Adipocyte (in vitro differentiated cells): Measurements from ENCODE around the gene ITIH2.
"Not testable (repeated sequence)": the region's sequence is repeated elsewhere in the genome, so short reads cannot be mapped to it uniquely, and the experiment has no call there.

Experiments
- DNase-seq: peaks from one replicate; pipeline ENCODE4 v3.0.0-alpha.2; 2015; ENCODE audit warnings: low read depth
- H3K27me3 ChIP-seq: replicated peaks from 2 replicates; pipeline ENCODE4 v1.7.0; 2013; ENCODE audit warnings: mild to moderate bottlenecking, low read length, moderate library complexity; ENCODE audit not compliant: control insufficient read depth, insufficient read depth
- H3K36me3 ChIP-seq: 2 replicates; pipeline ENCODE4 v1.7.0; 2013; ENCODE audit warnings: low read length, mild to moderate bottlenecking, moderate library complexity; ENCODE audit not compliant: control insufficient read depth, insufficient read depth, severe bottlenecking
- H3K4me1 ChIP-seq: 2 replicates; pipeline ENCODE4 v1.7.0; 2013; ENCODE audit warnings: mild to moderate bottlenecking, low read length, moderate library complexity; ENCODE audit not compliant: control insufficient read depth, insufficient read depth
- H3K4me3 ChIP-seq: 2 replicates; pipeline ENCODE4 v1.7.0; 2013; ENCODE audit warnings: mild to moderate bottlenecking, low read length, moderate library complexity
- H3K9ac ChIP-seq: 2 replicates; pipeline ENCODE4 v1.7.0; 2013; ENCODE audit warnings: mild to moderate bottlenecking, low read length, moderate library complexity
- H3K9me3 ChIP-seq: 2 replicates; pipeline ENCODE4 v1.7.0; 2013; ENCODE audit warnings: mild to moderate bottlenecking, low read length, moderate library complexity; ENCODE audit not compliant: control insufficient read depth

Gene ITIH2

DNA sequence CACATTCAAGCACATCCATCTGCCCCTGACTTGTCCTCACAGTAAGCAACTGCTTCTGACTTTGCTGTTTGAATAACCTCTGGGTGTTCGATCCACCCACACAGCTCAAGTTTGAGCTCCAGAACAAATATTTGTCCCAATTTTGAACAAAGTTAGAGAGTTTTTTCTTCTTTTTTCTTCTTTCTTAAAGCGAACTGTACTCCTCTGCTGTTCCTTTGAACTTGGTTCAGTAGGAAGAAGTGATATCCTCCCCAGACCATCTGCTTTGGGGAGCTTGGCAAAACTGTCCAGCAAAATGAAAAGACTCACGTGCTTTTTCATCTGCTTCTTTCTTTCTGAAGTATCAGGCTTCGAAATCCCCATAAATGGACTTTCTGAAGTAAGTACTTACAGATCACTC lies at the start of gene ITIH2:
Gene ITIH2 (plus strand): TSS at position 177 of the 400 bp plus-strand sequence. CDS start 119 bp downstream, at position 296.
- H3K9me3 ChIP-seq: no peaks in the 10 kb centered on the region
- peaks cover 4% of the 10 kb centered on the region for H3K4me1 ChIP-seq
- no peak within 1 kb of the TSS for H3K4me3 ChIP-seq
- H3K27me3 ChIP-seq: peaks cover 47% of the 10 kb centered on the region
- no peaks in the 10 kb centered on the region for H3K36me3 ChIP-seq
- no peak for DNase-seq
- no peak within 1 kb of the TSS for H3K9ac ChIP-seq

GRCh38 chr10:7657079-7657478 lies 46.0 kb upstream of the ITIH2 start:
- not testable (repeated sequence) for H3K9me3 ChIP-seq, H3K27me3 ChIP-seq, H3K4me3 ChIP-seq, DNase-seq
- Histone ChIP-seq H3K36me3 (peaks cover 34% of the 10 kb centered on the region), H3K9ac (peak overlapping the region; percentile 37), H3K4me1 (peaks cover 26% of the 10 kb centered on the region)

DNA sequence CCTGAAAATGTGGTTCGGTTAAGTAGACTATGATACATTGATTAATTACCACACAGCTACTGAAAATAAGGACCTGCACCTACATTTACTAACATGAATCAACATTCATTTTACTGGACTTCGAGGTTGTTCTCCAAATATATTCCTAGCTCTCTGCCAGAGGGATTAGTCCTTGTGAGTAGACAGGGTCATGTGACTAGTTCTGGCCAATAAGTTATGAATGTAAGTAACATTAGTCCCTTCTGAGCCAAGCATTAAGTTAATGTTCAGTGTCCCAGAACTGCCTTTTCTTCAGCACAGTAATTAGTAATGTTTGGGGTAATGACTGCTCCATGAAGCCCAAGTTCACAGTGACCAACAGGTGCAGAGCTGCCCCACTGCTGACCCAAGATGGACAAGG lies 45.6 kb upstream of the ITIH2 start:
- no peaks in the 10 kb centered on the region for H3K9me3 ChIP-seq
- peaks cover 30% of the 10 kb centered on the region for H3K4me1 ChIP-seq
- H3K4me3 ChIP-seq: no peak overlapping the region
- no peaks in the 10 kb centered on the region for H3K27me3 ChIP-seq
- peaks cover 30% of the 10 kb centered on the region for H3K36me3 ChIP-seq
- DNase-seq: no peak
- H3K9ac ChIP-seq: peak overlapping the region; percentile 37

DNA sequence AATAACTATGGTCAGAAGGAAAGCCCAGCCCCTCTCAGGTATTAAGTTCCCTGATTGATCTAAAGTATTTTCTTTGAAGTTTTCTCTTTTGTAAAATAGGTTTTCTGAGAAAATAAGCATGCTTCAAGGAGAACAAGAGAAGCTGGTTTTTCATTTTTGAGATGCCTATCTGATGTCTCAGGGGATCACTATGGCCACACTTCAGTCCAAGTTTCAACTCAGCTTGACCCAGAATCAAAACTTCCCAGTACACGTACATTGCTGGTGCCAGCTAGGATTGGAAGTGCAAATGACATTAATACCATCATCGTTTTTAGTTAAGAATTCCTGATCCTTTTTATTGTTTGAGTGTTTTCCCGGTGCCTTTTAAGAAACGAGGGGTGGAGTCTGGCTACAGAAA lies 43.6 kb upstream of the ITIH2 start:
- Histone ChIP-seq H3K27me3 (no peaks in the 10 kb centered on the region), H3K36me3 (peaks cover 10% of the 10 kb centered on the region)
- DNase-seq: peak; percentile 17

DNA sequence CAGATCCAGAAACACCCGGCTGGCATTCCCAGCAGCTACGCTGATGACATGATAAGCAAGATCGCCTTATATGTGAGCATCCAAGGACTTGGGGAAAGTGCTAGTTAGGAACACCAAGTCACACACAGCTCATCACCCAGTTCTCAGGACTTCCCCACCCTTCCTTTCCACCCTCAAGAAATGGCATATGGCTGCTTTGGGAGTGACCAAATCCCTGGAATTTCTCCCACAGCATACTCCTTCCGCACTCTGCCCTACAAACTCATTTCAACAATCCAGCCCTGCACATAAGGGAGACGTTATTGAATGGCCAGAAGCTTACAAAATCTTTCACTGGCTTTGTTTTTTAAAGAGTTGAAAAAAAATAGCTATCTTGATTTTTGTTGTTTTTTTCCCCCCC lies 40.6 kb upstream of the ITIH2 start:
- Histone ChIP-seq H3K36me3 (peaks cover 8% of the 10 kb centered on the region), H3K9me3 (no peaks in the 10 kb centered on the region), H3K4me3 (peak overlapping the region; percentile 90), H3K9ac (peak overlapping the region; percentile 93), H3K4me1 (peaks cover 47% of the 10 kb centered on the region), H3K27me3 (no peaks in the 10 kb centered on the region)
- no peak for DNase-seq

More for the DNA sequence above, 43.6 kb upstream of the ITIH2 start:
- Histone ChIP-seq H3K4me3 (peak overlapping the region; percentile 13), H3K9me3 (no peaks in the 10 kb centered on the region), H3K4me1 (peaks cover 47% of the 10 kb centered on the region), H3K9ac (peak overlapping the region; percentile 26)

GRCh38 chr10:7664707-7665106 lies 38.4 kb upstream of the ITIH2 start:
- peaks cover 38% of the 10 kb centered on the region for H3K4me1 ChIP-seq
- no peaks in the 10 kb centered on the region for H3K27me3 ChIP-seq
- H3K36me3 ChIP-seq: peaks cover 8% of the 10 kb centered on the region
- no peak for DNase-seq
- peak overlapping the region; percentile 93 for H3K9ac ChIP-seq
- H3K4me3 ChIP-seq: peak overlapping the region; percentile 90
- H3K9me3 ChIP-seq: no peaks in the 10 kb centered on the region

DNA sequence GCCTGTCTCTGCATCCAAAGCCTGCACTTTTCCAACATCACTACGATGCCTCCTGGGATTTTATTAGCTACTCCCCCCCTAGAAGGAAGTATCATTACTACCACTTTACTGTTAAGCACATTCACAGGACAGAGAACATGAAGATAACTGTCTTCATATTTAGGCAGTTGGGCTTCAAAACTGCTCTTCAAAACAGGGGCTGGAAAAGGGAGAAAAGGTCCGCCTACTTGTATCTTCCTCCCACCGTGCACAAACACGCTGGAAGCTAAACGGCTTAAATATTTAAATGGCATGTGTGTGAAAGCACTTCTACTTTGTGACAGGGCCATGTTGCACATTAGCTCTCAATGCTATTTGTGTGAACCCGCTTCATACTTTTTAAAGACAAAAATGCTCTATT lies 37.3 kb upstream of the ITIH2 start:
- Histone ChIP-seq H3K9me3 (no peaks in the 10 kb centered on the region), H3K9ac (peak overlapping the region; percentile 93), H3K4me1 (peaks cover 36% of the 10 kb centered on the region), H3K36me3 (no peaks in the 10 kb centered on the region), H3K27me3 (no peaks in the 10 kb centered on the region), H3K4me3 (peak overlapping the region; percentile 90)
- no peak for DNase-seq

DNA sequence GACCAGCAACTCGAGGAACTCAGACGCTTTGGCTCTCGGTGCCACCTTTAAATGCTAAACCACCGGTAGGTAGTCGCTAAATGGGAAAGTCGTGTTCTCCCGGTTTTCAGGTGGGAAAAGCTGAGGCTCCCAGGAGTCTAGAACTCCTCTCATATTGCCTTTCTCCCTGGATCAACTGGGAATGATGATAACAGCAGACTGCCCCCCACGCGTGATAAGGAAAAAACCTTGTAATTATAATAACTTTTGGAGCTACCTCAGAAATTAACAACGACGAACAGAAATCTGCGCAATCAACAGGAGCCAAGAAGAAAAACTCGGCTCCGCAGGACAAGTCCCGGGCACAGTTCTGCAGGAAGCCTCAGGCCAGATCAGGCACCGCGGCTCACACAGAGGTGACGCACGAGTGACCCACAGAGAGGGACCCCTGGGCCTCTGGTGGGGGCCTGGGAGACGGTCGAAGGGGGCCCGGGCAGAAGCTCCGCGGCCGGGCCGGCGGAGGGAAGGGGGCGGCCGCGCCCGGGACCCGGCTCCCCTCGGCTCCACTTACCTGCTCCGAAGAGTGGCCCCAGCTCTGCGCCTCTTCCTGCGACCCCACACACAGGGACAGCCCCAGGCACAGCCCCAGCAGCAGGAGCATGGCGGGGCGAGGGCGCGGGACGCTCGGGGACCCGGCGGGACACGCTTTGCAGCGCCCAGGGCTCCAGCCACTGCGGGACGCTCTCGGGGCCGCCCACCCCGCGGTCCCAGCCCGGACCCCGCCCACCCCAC lies 36.7 kb upstream of the ITIH2 start, which contains the start of gene ITIH5:
Gene ITIH5 (minus strand): TSS at position 714 of the 771 bp plus-strand sequence. CDS start 74 bp downstream, at position 640.
- peak within 1 kb of the TSS; percentile 93 for H3K9ac ChIP-seq
- peak within 1 kb of the TSS; percentile 90 for H3K4me3 ChIP-seq
- no peaks in the 10 kb centered on the region for H3K36me3 ChIP-seq
- peaks cover 42% of the 10 kb centered on the region for H3K4me1 ChIP-seq
- peak; percentile 11 for DNase-seq
- H3K27me3 ChIP-seq: no peaks in the 10 kb centered on the region
- no peaks in the 10 kb centered on the region for H3K9me3 ChIP-seq

- DNase-seq: no peak
- H3K36me3 ChIP-seq: no peaks in the 10 kb centered on the region
- no peak overlapping the region for H3K9ac ChIP-seq
- no peak overlapping the region for H3K4me3 ChIP-seq
- peaks cover 36% of the 10 kb centered on the region for H3K4me1 ChIP-seq
- H3K9me3 ChIP-seq: no peaks in the 10 kb centered on the region
- H3K27me3 ChIP-seq: peaks cover 3% of the 10 kb centered on the region
These were observed 35.6 kb upstream of the ITIH2 start for GRCh38 chr10:7667262-7668141.

DNA sequence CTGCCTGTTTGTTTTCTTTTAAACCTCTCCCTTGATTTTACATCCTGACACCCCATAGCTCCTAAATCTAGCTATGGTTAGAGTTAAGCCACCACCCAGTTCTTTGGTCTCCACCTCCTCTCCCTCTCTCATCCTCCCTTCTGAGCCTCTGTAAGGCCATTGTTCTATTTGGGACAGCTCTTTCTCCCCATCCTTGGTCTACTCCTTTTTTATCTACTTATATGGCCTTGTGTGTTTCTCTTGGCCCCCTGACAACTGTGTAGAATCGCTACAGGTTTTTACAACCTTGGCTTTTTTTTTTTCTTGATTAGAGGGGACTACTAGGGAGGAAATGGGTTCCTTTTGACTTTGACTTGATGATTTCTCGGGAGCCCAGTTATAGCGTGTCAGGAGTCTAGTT lies 33.0 kb upstream of the ITIH2 start:
- DNase-seq: no peak
- Histone ChIP-seq H3K4me1 (peaks cover 14% of the 10 kb centered on the region), H3K4me3 (no peak overlapping the region), H3K27me3 (peaks cover 14% of the 10 kb centered on the region), H3K9ac (no peak overlapping the region), H3K36me3 (no peaks in the 10 kb centered on the region), H3K9me3 (no peaks in the 10 kb centered on the region)
